ENCODE results near the gene DLGAP1.

GRCh38 chr18:4078246-4078645, 376.9 kb downstream of the DLGAP1 start:
- TF ChIP-seq POLR2A (IDR thresholded peaks at IDR 0.05) (no peak), POLR2AphosphoS5 (IDR thresholded peaks at IDR 0.05) (no peak)
- TF ChIP-seq, protein P1, sequence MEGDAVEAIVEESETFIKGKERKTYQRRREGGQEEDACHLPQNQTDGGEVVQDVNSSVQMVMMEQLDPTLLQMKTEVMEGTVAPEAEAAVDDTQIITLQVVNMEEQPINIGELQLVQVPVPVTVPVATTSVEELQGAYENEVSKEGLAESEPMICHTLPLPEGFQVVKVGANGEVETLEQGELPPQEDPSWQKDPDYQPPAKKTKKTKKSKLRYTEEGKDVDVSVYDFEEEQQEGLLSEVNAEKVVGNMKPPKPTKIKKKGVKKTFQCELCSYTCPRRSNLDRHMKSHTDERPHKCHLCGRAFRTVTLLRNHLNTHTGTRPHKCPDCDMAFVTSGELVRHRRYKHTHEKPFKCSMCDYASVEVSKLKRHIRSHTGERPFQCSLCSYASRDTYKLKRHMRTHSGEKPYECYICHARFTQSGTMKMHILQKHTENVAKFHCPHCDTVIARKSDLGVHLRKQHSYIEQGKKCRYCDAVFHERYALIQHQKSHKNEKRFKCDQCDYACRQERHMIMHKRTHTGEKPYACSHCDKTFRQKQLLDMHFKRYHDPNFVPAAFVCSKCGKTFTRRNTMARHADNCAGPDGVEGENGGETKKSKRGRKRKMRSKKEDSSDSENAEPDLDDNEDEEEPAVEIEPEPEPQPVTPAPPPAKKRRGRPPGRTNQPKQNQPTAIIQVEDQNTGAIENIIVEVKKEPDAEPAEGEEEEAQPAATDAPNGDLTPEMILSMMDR (IDR thresholded peaks at IDR 0.05): no peak

All from breast epithelium (tissue), 3 donors.